H4 (cell line): ENCODE measurements around the gene PFKL. TPM values are rescaled to one million over a fixed set of nuclear protein-coding genes. Genes with fewer than 3 reads are reported as not detected.
A peak's percentile ranks its signal among the peaks of the same experiment; 100 is the strongest.

ENCODE experiments used
- DNase-seq: peaks from one replicate; pipeline ENCODE4 v3.0.0-alpha.2; 2015; ENCODE audit warnings: low spot score
- total RNA-seq: library from RNA; depleted of rRNA; stranded (reverse); fragments of >200 nt; shearing (Covaris generic); gene quantifications from 2 replicates; pipeline ENCODE4 v1.2.3, GENCODE V29; 2014; rRNA removed

Gene PFKL
- total RNA-seq, 1 experiment from 2014 or later: 51.0 TPM

DNA sequence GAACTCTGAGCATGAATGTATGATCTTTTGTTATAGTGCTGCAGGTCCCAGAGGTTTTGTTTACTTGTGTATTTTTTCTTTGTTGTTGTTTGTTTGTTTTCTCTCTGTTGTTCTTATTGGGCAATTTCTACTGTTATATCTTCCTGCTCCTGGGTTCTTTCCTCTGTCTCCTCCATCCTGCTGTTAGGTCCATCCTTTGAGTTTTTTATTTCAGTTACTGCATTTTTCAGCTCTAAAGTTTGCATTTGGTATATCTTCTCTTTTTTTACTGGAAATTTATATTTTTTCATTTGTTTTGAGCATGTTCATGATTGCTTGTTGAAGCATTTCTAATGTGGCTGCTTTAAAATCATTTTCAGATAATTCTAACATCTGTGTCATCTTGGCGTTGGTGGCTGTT is 63.4 kb downstream of the PFKL start:
- DNase-seq: no peak

DNA sequence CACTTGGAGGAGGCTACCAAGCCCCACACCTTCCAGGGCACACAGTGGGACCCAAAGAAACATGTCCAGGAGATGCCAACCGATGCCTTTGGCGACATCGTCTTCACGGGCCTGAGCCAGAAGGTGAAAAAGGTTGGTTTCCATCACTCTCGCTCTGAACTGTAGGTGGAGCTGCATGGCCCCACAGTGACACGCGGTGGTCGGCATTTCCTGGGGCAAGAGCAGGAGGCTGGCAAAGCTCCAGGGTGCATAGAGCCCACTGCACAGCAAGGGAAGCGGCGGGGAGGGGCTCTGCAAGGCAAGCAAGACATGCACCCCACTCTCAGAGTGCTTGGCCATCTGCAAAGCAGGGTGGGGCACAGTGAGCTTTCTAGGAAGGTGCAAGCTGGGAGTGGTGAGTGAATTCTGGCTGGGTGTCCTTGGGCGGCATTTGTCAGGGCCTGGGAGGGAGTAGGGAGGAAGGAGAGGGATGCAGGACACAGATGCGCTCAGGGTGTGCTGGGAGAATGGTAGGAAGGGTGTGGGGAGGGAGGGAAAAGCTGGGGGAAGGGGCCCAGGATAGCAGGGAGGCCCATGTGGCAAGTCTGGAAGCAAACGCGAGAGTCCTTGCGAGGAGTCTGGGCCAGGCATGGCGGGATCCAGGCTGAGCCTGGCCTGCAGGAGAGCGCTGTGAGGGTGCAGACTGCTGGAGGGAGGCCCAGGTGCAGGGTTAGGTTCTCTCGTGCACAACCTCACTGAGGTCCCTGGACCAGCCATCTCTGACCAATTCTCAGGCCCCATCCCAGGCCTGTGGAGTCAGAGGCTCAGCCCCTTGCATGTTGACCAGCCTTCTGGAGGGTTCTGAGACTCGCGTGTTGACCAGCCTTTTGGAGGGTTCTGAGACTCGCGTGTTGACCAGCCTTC is 64.5 kb downstream of the PFKL start:
- no peak for DNase-seq

DNA sequence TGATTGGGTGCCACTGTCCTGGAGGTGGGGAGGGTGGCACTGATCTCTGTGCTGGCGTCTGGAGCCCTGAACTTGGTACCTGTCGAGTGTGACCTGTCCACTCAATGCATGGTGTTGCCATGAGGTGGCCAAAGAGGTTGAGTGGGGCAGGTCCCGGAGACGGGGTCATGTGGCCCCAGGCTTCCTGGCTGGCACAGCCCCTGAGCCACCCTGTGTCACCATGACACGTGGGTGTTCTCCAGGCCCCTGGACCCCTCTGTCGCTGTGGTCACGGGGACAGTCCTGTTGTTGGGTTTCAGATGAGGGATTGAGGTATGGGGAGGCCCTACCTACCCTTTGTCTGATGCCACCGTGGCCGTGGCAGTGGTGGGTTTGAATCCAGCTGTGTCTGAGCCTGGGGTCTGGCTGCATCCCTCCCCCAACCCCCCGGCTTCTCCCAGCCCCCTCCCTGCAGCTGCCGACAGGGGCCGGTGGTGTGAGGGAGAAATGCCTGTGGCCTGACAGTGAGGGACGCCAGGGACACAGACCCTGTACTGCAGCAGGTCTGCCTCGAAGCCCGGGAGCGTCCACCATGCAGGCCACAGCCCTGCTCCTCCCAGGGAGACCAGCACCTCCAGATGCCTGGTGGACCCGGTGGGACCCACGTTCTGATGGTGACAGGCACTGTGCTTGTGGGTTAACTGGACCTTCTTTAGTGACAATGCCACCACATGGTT is 65.6 kb downstream of the PFKL start:
- DNase-seq: no peak

DNA sequence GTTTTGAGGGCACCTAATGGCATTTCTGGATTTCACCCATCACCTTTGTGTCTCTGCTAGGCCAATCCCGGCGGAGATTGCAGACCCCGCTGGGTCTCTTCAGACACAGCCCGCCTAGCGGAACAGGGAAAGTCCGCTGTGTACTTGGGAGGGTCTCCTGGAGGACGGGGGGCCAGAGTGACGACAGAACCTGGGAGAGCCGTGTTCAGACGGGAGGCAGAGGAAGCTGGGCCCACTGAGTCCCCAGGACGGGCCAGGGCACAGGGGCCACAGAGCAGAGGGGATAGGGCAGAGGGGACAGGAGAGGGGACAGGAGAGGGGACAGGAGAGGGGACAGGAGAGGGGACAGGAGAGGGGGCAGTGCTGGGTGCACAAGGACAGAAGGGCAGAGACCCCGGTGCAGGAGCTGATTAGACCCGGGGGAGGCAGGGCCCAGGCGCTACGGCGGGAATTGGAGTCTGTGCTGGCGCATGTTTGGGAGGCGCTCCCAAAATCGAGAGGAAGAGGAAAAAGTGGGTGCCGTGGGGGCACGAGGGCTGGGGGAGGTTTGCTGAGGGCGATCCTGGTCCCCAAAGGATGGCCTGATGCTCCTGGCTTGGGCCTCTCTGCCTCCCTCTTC is 66.2 kb downstream of the PFKL start:
- no peak for DNase-seq

DNA sequence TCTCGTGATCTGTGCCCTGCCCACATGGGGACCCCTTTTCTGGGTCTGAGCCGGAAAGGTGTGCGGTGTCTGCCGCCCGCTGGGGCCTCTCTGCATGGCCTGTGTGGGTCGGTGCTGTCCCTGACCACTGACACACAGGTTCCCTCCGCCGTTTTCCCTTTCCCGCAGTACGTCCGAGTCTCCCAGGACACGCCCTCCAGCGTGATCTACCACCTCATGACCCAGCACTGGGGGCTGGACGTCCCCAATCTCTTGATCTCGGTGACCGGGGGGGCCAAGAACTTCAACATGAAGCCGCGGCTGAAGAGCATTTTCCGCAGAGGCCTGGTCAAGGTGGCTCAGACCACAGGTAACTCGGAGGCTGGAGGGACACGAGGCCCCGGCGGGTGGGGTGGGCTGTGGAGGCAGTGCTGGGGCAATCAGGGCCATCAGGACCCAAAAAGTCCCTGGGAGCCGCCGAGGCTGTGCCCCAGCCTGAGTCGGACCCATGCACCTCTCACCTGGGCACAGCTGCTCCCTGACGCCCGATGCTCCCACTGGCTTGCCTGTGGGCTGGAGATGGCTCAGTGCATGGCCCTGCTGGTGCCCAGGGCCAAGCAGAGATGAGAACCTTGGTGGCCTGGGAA is 66.8 kb downstream of the PFKL start:
- DNase-seq: no peak

DNA sequence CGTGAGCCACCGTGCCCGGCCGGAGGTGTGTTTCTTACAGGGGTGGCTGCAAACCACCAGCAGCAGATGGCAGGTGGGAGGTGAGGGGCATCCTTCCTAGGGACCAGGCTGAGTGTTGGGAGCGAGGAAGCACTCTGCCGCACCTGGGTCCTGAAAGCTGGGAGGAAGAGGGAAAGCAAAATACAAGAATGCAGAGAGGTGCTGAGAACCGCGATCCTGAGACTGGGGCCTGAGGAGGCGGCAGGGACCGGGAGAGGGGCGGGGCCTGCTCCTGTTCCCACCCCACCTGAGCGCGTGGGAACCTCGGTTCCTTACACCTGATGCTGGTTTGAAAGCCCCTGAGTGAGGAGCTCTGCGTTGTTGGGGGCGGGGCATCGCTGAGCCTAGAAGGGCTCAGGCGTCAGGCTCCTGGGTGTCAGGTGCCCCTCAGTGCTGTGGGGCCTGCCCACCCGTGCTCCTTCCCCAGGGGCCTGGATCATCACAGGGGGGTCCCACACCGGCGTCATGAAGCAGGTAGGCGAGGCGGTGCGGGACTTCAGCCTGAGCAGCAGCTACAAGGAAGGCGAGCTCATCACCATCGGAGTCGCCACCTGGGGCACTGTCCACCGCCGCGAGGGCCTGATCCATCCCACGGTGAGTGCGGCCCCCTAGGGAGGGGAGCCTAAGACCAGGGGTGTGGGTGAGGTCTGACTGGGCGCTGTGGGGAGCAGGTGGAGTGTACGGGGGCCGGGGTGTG is 69.0 kb downstream of the PFKL start:
- DNase-seq: no peak

DNA sequence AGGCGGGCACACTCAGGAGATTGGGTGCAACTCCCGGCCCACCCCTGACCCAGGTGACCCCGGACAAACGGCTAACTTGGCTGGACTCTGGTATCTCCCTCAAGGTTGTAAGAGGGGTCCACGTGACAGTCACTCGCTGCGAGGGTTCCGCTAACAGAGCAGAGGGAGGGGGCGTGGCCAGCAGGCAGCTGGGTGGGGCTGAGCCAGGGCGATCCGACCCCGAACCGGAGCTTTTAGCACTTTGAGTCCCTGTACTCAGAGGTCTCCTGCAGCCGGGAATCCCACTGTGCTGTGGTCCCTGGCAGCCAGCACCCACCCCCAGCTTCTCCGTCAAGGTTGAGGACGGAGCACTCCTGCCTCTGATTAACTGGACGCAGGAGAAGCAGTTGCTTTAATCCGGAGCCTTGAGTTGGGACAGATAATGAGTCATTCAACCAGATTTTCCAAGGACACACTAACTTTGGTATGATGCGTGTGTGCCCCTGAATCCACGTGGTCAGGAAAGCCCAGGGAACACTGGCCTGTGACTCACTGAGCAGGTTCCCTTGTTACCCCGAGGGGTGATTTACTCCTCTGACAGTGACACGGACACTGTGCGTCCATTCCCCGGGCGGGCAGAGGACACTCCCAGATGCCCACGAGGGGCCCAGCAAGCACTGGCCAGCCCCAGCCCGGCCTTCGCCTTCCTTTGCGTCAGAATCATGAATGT is 70.3 kb downstream of the PFKL start:
- peak; percentile 63 for DNase-seq

DNA sequence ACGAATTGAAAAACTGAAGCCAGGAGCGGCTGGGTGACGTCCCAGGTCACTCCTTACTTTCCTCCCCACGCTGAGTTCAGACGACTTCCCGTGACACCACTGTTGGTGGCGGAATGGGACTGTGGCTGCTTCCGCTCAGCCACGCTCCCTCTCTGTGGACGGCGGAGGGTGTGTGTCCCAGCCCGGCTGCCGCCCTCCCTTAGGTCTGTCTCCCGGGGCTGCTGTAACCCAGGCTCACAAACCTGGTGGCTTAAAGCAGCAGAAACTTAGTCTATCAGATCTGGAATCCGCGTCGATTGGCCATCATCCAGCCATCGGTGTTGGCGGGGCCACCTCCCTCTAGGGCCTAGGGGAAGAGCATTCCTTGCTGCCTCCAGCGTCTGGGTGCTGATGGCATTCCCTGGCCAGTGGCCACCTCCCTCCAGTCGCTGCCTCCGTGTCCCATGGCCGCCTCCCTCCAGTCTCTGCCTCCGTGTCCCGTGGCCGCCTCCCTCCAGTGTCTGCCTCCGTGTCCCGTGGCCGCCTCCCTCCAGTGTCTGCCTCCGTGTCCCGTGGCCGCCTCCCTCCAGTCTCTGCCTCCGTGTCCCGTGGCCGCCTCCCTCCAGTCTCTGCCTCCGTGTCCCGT is 71.0 kb downstream of the PFKL start:
- no peak for DNase-seq

DNA sequence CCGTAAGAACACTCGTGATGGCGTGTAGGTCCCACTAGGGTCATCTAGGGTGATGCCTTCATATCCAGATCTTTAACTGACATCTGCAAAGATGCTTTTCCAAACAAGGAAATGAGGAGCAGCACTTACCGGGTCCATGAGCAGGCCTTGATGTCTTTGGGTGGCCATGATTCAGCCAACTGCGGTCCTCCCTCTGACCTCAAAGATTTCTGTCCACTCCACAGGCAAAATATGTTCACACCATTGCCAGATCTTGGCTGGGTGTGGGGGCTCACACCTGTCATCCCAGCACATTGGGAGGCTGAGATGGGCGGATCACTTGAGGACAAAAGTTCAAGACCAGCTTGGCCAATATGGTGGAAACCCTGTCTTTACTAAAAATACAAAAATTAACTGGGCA is 71.7 kb downstream of the PFKL start:
- DNase-seq: no peak

DNA sequence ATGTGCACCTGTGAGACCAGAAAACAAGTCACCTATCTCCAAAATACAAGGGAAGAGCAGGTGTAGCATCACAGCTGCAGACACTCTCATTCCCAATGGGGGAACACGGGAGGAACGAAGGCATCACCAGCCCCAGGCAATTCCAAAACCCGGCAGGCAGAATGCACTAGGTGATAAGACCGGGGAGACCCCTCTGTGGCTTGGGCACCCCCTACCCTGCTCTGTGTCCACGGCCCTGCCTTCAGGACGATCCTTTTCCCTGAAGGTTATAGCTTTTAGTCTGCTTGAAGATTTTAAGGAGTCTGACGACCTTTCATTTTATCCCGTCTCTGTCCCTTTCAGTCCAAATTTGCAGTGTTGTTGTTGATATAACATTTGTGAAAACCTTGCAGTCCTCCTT is 72.8 kb downstream of the PFKL start:
- no peak for DNase-seq

DNA sequence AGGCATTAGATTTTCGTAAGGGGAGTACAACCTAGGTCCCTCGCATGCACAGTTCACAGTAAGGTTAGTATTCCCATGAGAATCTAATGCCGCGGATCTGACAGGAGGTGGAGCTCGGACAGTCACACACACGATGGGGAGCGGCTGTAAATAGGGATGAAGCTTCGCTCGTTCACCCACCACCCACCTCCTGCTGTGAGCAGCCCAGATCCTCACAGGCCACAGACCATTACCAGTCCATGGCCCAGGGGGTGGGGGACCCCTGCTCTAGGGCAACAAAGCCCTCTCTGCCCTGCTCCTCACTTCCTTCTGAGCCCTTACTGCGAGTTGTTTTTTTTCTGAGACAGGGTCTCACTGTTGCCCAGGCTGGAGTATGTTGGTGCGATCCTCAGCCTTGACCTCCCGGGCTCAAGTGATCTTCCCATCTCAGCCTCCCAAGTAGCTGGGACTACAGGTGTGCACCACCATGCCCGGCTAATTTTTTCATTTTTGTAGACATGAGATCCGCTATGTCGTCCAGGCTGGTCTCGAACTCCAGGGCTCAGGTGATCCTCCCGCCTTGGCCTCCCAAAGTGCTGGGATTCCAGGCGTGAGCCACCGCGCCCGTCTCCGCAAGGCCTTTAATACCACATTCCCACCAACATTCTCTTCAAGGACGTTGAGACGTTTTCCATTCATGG is 74.9 kb downstream of the PFKL start:
- no peak for DNase-seq

DNA sequence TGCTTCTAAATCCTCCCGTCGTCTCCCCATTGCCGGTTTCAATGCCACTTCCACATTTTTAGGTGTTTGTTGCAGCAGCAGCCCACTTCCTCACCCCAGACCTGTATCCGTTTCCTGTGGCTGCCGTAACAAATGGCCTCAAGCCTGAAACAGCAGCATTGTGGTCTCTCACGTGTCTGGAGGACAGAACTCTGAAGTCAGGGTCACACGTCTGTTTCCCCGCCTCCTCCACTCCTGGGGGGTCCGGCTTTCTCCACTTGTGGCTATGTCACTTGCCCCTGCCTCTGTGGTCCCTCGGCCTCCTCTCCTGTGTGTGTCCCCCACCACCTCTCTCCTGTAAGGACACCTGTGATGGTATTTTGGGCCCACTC is 75.4 kb downstream of the PFKL start:
- DNase-seq: no peak

DNA sequence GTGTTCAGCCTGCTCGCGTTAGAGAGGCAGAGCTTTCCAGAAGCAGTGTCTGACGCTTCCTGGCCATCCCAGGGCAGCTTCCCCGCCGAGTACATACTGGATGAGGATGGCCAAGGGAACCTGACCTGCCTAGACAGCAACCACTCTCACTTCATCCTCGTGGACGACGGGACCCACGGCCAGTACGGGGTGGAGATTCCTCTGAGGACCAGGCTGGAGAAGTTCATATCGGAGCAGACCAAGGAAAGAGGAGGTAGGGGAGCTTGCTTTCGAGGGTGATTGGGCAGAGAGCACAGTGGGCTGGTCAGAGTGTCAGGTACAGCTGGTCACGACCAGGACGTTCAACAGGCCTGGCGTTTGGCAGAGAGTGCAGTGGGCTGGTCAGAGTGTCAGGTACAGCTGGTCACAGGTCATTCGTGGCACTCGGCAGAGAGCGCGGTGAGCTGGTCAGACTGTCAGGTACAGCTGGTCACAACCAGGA is 75.9 kb downstream of the PFKL start:
- DNase-seq: no peak

DNA sequence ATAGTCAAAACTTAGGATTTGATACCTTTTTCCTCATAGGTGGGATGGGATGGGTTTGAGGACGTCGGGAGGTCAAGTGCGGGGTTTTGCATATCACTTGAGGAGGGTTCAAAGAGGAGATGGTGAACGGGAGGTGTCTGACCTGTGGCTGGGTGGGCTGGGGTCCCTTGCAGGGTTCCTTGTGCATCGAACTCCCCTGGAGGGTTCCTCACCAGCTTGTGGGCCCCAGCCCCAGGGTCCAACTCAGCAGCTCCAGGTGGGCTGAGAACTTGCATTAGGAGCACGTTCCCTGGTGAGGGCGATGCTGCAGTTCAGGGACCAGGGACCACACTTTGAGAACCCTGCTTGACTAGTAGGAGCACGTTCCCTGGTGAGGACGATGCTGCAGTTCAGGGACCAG is 76.8 kb downstream of the PFKL start:
- DNase-seq: no peak

Other genes with a start within 250 kb of the PFKL start
- gene PWP2, start 192.7 kb upstream of the PFKL start, total RNA-seq: 11.5 and 32.8 TPM in 2 replicates
- 8.4 and 11.1 TPM in 2 replicates for gene GATD3, start 166.4 kb upstream of the PFKL start, total RNA-seq
- gene ICOSLG, start 59.1 kb upstream of the PFKL start, total RNA-seq: 0.33 and 0.80 TPM in 2 replicates
- gene DNMT3L, start 38.2 kb upstream of the PFKL start, total RNA-seq: not detected in 2 replicates
- gene AIRE, start 14.2 kb upstream of the PFKL start, total RNA-seq: not detected in 2 replicates
- gene CFAP410, start 39.3 kb downstream of the PFKL start, total RNA-seq: 12.6 and 14.7 TPM in 2 replicates
- gene TRPM2, start 53.6 kb downstream of the PFKL start, total RNA-seq: 0.76 and 0.89 TPM in 2 replicates
- 0.37 and 0.52 TPM in 2 replicates for gene LRRC3, start 155.5 kb downstream of the PFKL start, total RNA-seq
- not detected in 2 replicates for gene KRTAP10-1, start 240.1 kb downstream of the PFKL start, total RNA-seq